OCI-LY3 (cell line): ENCODE data around the gene GSDME.

Experiments used
- H2AFZ ChIP-seq: fragments of 200-600, 300-600 bp; shearing (Covaris generic); 2 replicates; pipeline ENCODE4 v1.6.0; 2014; ENCODE audit warnings: antibody characterized with exemption, low read depth, low read length
- H3K27ac ChIP-seq: fragments of 200-600, 300-600 bp; sonication (generic); 2 replicates; pipeline ENCODE4 v1.5.1; 2014; ENCODE audit warnings: mild to moderate bottlenecking, low read length, moderate library complexity, mixed read lengths
- H3K27me3 ChIP-seq: fragments of 200-600, 300-600 bp; sonication (generic); 2 replicates; pipeline ENCODE4 v1.6.1; 2014; ENCODE audit warnings: low read depth, low read length, mixed read lengths
- H3K36me3 ChIP-seq: fragments of 200-600, 300-600 bp; sonication (generic); replicated peaks from 2 replicates; pipeline ENCODE3; 2014; ENCODE audit warnings: low read depth, low read length, mixed read lengths
- H3K4me1 ChIP-seq: fragments of 300-600, 200-600 bp; sonication (generic); 2 replicates; pipeline ENCODE4 v1.6.1; 2014; ENCODE audit warnings: low read length, mixed read lengths
- H3K4me2 ChIP-seq: fragments of 200-600, 300-600 bp; sonication (generic); 2 replicates; pipeline ENCODE4 v1.6.1; 2014; ENCODE audit warnings: low read length, mixed read lengths
- H3K4me3 ChIP-seq: fragments of 300-600, 200-600 bp; sonication (generic); 2 replicates; pipeline ENCODE4 v1.5.1; 2014; ENCODE audit warnings: antibody characterized with exemption, mild to moderate bottlenecking, low read length, moderate library complexity
- H3K79me2 ChIP-seq: fragments of 300-600, 200-600 bp; shearing (Covaris generic); 2 replicates; pipeline ENCODE4 v1.6.1; 2014; ENCODE audit warnings: mild to moderate bottlenecking, low read length, mixed read lengths
- H3K9ac ChIP-seq: fragments of 300-600, 200-600 bp; shearing (Covaris generic); 2 replicates; pipeline ENCODE4 v1.6.0; 2014; ENCODE audit warnings: mild to moderate bottlenecking, low read length, moderate library complexity
- H3K9me3 ChIP-seq: fragments of 200-600, 300-600 bp; shearing (Covaris generic); 2 replicates; pipeline ENCODE4 v1.6.1; 2014; ENCODE audit warnings: low read length, mixed read lengths; ENCODE audit not compliant: insufficient read depth
- H4K20me1 ChIP-seq: fragments of 200-600, 300-600 bp; sonication (generic); 2 replicates; pipeline ENCODE4 v1.6.1; 2016; ENCODE audit warnings: low read length, mixed read lengths; ENCODE audit not compliant: insufficient read depth
- EZH2phosphoT487 ChIP-seq: fragments of 200-600 bp; shearing (Covaris generic); IDR thresholded peaks from 2 replicates; pipeline ENCODE4 v1.6.1; 2018; ENCODE audit warnings: antibody characterized with exemption, mixed run types, low read depth
- TF ChIP-seq, protein P1 (sequence below): fragments of 200-600, 300-600 bp; sonication (generic); IDR thresholded peaks from 2 replicates; pipeline ENCODE4 v1.5.1; 2014; ENCODE audit warnings: antibody characterized with exemption, low read length, low read depth

GSDME gene

DNA sequence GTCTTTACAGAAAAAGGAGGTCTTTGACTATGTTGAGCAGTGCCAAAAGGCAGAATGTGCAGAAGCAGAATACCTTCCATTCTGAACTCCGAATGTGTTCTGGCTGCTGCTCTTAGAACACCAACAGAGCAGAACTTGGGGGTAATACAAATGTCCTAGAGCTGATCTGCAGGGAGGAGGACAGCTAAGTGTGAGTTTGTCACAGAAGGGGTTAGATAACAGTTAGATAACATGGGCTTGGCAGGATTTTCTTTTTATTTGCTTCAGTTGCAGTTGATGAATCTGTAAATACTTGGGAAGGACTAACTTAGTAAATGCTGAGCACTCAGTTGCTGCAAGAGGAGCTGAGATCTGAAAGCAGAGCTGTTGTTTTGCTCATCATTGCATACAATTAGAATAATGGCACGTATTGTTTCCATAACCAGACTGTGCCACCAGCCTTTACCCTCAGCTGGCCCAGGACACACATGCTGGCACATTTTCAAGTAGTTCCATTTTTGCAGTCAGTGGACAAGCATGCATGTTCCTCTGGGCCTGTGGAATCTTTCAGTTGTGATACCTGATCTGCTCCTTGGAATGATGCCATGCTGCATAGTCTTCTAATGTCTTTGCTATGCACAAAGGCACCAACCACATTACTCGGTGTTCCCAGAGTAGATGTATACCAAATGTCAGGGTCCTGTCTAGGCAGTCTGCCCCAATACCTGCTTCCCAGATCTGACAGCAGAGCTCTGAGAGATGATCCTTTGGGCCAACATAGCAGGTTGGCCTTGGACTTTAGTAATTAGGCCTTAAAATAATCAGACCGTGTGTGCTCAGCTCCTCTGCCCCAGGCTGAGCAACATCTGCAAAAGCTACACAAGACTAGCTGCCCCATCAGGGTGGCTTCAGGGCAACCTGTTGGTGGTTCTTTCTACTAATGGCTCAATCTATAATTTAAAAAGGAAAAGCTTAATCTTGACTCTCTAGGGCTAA lies 55.7 kb downstream of the GSDME start:
- H4K20me1 ChIP-seq: no peaks in the 10 kb centered on the region
- no peak overlapping the region for H3K4me2 ChIP-seq
- no peak overlapping the region for H3K27ac ChIP-seq

DNA sequence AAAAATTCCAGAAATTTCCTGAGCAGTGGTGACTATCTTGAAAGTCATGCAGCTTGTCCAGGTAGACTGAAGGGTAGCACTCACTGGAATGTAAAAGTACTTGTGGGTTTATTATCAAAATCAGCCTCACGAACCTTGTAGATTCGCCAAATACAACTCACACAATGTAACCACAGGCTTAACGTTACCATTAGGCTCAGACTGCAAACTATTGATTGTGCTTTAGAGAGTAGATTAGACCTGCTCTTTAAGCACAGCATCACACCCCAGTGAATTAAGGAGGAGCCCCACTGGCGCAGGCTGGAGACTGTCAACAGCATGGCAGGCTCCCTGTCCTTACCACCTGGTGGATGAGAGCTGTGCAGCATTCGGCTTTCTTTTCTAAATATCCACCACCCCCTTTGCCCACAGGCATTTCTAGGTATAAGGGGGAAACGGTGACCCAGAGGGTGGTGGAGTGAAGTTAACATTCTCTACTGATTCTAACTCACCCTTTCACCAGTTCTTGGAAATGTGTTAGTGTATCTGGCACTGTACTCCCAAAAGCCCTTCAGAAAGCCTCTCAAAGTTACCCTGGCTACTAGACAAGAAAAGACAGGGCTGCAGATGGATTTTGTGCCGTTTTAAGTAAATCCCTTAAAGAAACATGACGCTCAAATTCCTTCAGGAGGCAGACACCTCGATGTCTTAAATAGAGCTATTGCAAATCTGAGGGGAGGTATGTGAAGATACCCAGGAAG lies 56.6 kb downstream of the GSDME start:
- no peak overlapping the region for H2AFZ ChIP-seq
- TF ChIP-seq EZH2phosphoT487: no peak
- TF ChIP-seq, protein P1, sequence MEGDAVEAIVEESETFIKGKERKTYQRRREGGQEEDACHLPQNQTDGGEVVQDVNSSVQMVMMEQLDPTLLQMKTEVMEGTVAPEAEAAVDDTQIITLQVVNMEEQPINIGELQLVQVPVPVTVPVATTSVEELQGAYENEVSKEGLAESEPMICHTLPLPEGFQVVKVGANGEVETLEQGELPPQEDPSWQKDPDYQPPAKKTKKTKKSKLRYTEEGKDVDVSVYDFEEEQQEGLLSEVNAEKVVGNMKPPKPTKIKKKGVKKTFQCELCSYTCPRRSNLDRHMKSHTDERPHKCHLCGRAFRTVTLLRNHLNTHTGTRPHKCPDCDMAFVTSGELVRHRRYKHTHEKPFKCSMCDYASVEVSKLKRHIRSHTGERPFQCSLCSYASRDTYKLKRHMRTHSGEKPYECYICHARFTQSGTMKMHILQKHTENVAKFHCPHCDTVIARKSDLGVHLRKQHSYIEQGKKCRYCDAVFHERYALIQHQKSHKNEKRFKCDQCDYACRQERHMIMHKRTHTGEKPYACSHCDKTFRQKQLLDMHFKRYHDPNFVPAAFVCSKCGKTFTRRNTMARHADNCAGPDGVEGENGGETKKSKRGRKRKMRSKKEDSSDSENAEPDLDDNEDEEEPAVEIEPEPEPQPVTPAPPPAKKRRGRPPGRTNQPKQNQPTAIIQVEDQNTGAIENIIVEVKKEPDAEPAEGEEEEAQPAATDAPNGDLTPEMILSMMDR: no peak
- no peaks in the 10 kb centered on the region for H3K4me1 ChIP-seq
- no peaks in the 10 kb centered on the region for H4K20me1 ChIP-seq
- no peaks in the 10 kb centered on the region for H3K79me2 ChIP-seq
- H3K27me3 ChIP-seq: no peaks in the 10 kb centered on the region
- no peaks in the 10 kb centered on the region for H3K36me3 ChIP-seq
- H3K9ac ChIP-seq: no peak overlapping the region
- no peaks in the 10 kb centered on the region for H3K9me3 ChIP-seq
- no peak overlapping the region for H3K4me2 ChIP-seq
- no peak overlapping the region for H3K27ac ChIP-seq
- H3K4me3 ChIP-seq: no peak overlapping the region

More for the DNA sequence above, 55.7 kb downstream of the GSDME start:
- Histone ChIP-seq H3K79me2 (no peaks in the 10 kb centered on the region), H3K9me3 (no peaks in the 10 kb centered on the region), H3K27me3 (no peaks in the 10 kb centered on the region), H2AFZ (no peak overlapping the region), H3K36me3 (no peaks in the 10 kb centered on the region), H3K9ac (no peak overlapping the region), H3K4me1 (no peaks in the 10 kb centered on the region), H3K4me3 (no peak overlapping the region)
- no peak for TF ChIP-seq EZH2phosphoT487
- TF ChIP-seq, protein P1: no peak

DNA sequence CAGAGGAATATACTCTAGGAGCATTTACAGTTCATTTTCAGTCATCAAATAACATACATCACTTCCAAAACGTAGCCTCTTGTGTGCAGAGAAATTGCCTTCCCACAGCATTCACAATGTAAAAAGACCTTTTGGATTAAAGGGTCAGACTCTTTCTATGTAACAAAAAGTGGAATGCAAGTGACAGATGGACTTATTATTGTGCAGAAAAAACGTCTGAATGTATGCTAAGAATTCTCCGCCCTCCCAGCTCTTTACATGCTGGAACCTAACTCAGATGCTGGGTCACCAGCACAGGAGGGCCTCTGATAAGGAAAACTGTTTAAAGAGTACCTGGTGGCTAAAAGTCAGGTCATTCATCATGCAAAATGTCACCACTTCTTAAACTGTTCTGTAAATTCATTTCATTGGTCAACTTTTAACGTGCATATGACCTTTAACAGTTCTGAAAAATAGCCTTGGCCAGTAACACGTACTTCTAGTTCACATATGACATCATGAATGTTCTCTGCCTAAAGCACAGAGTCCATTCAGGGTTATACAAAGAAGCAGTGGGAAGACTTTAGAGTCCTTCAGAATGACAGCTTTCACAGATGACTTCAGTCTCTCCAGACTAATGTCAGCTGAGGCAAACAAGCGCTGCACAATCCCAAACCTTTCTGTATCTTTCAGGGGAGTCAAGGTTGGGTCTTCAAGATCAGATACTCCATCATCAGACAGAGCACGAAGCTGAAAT lies 58.6 kb downstream of the GSDME start:
- no peak for TF ChIP-seq EZH2phosphoT487
- TF ChIP-seq, protein P1: no peak
- Histone ChIP-seq H4K20me1 (no peaks in the 10 kb centered on the region), H3K36me3 (no peaks in the 10 kb centered on the region), H3K79me2 (no peaks in the 10 kb centered on the region), H3K27ac (no peak overlapping the region), H3K4me3 (no peak overlapping the region), H3K27me3 (no peaks in the 10 kb centered on the region), H3K9me3 (no peaks in the 10 kb centered on the region), H2AFZ (no peak overlapping the region), H3K4me2 (no peak overlapping the region), H3K4me1 (no peaks in the 10 kb centered on the region), H3K9ac (no peak overlapping the region)

DNA sequence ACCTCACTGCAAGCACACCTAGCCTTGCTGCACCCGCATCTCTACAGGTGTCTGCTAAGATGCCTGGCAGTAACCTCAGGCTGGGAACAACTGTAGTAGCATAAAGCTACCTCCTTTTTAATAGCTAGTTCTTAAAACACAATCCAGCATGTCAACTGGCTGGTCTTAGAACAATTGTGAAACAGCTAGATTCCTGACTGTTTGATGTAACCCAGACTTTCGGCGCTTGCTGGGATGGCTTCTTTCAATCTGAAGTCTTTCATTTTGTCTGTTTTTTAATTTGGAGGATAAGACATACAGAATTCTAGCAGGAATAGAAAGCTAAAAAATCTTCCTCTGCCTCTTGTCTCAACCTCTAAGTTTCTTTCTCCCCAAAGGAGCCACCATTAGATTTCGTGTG lies 59.8 kb downstream of the GSDME start:
- H2AFZ ChIP-seq: no peak overlapping the region
- H3K4me3 ChIP-seq: no peak overlapping the region

More for the DNA sequence above, 59.8 kb downstream of the GSDME start:
- Histone ChIP-seq H3K36me3 (no peaks in the 10 kb centered on the region), H3K4me2 (no peak overlapping the region), H4K20me1 (no peaks in the 10 kb centered on the region), H3K27ac (no peak overlapping the region), H3K27me3 (no peaks in the 10 kb centered on the region), H3K4me1 (no peaks in the 10 kb centered on the region), H3K9me3 (no peaks in the 10 kb centered on the region), H3K79me2 (no peaks in the 10 kb centered on the region), H3K9ac (no peak overlapping the region)
- no peak for TF ChIP-seq EZH2phosphoT487
- TF ChIP-seq, protein P1: no peak
